Activated naive CD4-positive, alpha-beta T cell treated with anti-CD3 and anti-CD28 coated beads for 36 hours (primary cell): ENCODE results near the gene SIX3. TPM values are rescaled to one million over a fixed set of nuclear protein-coding genes. Genes with fewer than 3 reads are reported as not detected.

Source experiments
- CTCF ChIA-PET: fragments of 350-600 bp; sonication (Branson Sonifier 250); formaldehyde crosslinking; loops from one replicate; lab custom pipeline; 2021; ENCODE audit warnings: antibody characterized with exemption; lab: Charles Lee
- DNase-seq: peaks from one replicate; pipeline ENCODE4 v3.0.0-alpha.2; 2020
- H3K27ac Mint-ChIP-seq: one replicate; pipeline ENCODE4 v1.8.0; 2021; ENCODE audit warnings: mild to moderate bottlenecking, mixed read lengths
- H3K27me3 Mint-ChIP-seq: one replicate; pipeline ENCODE4 v1.8.0; 2021; ENCODE audit warnings: low read depth, mixed read lengths
- H3K36me3 Mint-ChIP-seq: one replicate; pipeline ENCODE4 v1.8.0; 2021; ENCODE audit warnings: low read depth, mixed read lengths
- H3K4me1 Mint-ChIP-seq: one replicate; pipeline ENCODE4 v1.8.0; 2021; ENCODE audit warnings: low read depth, mixed read lengths
- H3K4me3 Mint-ChIP-seq: one replicate; pipeline ENCODE4 v1.8.0; 2021; ENCODE audit warnings: mild to moderate bottlenecking, moderate library complexity, mixed read lengths
- H3K9me3 Mint-ChIP-seq: one replicate; pipeline ENCODE4 v1.8.0; 2021; ENCODE audit warnings: mixed read lengths
- intact Hi-C: fragments of 100-400 bp; cut with micrococcal nuclease; formaldehyde crosslinking; loops from one replicate; pipeline ENCODE4 v1.15.1; 2023
- total RNA-seq, 2 experiments: library from RNA; stranded (reverse); gene quantifications; one replicate each; pipeline ENCODE4 v1.2.3, GENCODE V29; 2021

SIX3 gene
- not detected for total RNA-seq

DNA sequence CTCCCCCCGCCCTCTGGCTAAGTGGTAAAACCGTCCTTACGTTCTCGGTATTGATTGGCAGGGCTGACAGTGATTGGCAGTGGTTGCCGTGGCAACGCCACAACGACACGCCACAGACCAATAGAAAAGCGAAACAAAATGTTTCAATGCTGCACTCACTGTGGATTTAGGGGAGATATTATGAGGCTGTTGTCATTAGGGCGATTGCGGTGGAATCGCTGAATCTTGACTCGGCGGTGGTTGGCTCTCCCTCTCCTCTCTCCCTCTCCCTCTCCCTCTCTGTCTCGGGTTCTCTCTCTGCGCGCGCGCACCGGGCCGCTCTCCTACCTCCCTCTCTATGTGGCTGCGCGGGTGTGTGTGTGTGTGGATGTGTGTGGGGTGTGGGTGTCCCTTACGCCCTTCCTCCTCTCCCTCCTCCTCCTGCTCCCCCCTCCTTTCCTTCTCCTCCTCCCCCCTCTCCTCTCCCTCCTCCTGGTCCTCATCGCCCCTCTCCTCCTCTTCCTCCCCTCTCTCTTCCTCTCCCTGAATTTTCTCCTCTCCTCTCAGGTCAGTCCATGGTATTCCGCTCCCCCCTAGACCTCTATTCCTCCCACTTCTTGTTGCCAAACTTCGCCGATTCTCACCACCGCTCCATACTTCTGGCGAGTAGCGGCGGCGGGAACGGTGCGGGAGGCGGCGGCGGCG, at the start of gene SIX3:
TSS of gene SIX3 (plus strand) at position 152 of the 684 bp plus-strand sequence. CDS start at position 555, 403 bp downstream.
- H3K4me1 Mint-ChIP-seq, result peaks cover 49% of the 10 kb centered on the region
- peaks cover 77% of the 10 kb centered on the region for H3K27me3 Mint-ChIP-seq
- CTCF ChIA-PET, result no interaction called here
- DNase-seq, result peak; percentile 66
- no peaks in the 10 kb centered on the region for H3K36me3 Mint-ChIP-seq
- peak within 1 kb of the TSS; percentile 74 for H3K4me3 Mint-ChIP-seq
- intact Hi-C loops, result loop anchor here (2.0 to 5.0 kb wide), 3 partner anchors 67 to 324 kb away; partner anchors contain the start of gene SIX2
- H3K9me3 Mint-ChIP-seq, result no peaks in the 10 kb centered on the region
- no peak within 1 kb of the TSS for H3K27ac Mint-ChIP-seq

DNA sequence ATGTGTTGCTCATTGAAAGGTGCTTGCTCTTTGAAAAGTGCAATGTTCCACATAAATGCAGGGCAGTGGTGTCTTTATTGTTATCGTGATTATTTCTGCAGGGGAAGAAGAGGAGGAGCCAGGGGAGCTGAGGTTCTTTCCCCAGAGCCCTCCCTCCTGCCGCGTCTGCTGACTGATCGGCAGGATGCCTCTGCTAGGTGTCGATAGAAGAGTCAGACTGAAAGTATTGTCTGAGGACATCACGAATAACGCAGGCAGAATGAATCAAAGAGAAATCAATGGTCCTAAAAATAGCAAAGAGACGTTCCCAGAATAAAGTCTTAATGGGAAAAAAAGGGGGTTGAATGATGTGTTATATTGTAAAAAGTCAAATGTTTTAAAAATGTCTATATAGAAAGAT, 47.4 kb upstream of the SIX3 start:
- H3K4me1 Mint-ChIP-seq, result no peaks in the 10 kb centered on the region
- DNase-seq, result peak; percentile 15
- H3K4me3 Mint-ChIP-seq, result no peak overlapping the region
- CTCF ChIA-PET, result no interaction called here
- intact Hi-C loops, result no loop called here
- H3K27ac Mint-ChIP-seq, result no peak overlapping the region
- H3K36me3 Mint-ChIP-seq, result no peaks in the 10 kb centered on the region
- H3K27me3 Mint-ChIP-seq, result peaks cover 28% of the 10 kb centered on the region
- peaks cover 10% of the 10 kb centered on the region for H3K9me3 Mint-ChIP-seq

DNA sequence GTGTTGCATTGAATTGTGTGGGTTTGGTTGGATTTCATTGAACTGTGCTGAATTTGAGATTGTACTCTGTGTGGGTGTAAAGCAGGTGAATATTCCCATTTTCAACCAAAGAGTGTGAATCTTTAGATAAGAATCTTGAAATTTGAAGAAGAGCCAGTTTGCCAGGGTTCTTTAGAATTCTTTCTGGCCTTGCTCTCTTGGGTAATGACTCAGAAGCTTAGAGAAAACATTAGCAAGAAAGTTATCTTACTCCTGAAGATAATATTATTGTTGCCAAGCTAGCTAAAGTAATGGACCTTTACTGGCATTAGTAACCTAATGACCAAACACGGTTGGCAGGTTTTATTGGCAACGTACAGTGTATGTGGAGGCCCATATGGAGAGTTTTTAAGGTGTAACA, 46.4 kb upstream of the SIX3 start:
- Mint-ChIP-seq H3K9me3 (peaks cover 10% of the 10 kb centered on the region), H3K27me3 (peaks cover 28% of the 10 kb centered on the region), H3K36me3 (no peaks in the 10 kb centered on the region), H3K4me1 (no peaks in the 10 kb centered on the region), H3K4me3 (no peak overlapping the region), H3K27ac (no peak overlapping the region)
- no peak for DNase-seq
- CTCF ChIA-PET, result interaction anchor here (0.6 kb wide), 1 partner anchor 286 kb away, joined by 3 read pairs; no protein-coding TSS in a partner anchor
- intact Hi-C loops, result no loop called here

DNA sequence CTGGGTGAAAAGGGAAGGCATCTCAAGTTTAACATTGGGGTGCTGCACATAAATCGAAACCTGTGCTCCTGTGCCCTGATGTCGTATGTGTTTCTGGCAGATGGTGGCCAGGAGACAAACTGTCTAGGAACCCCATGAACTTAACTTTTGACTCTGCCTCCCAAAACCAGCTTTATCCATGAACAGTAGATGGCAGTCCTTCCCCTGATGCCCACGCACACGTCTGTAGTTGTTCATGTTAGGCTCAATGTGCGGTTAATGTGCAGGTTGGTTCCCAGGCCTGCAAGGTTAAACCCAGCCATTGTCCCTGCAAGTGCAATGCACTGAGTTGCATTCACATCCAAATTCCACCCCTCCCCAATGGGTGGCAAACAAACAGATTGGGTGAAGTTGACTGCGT, 44.1 kb upstream of the SIX3 start:
- intact Hi-C loops, result no loop called here
- peaks cover 22% of the 10 kb centered on the region for H3K27me3 Mint-ChIP-seq
- H3K9me3 Mint-ChIP-seq, result peaks cover 4% of the 10 kb centered on the region
- no peak for DNase-seq
- H3K36me3 Mint-ChIP-seq, result no peaks in the 10 kb centered on the region
- H3K4me3 Mint-ChIP-seq, result no peak overlapping the region
- H3K4me1 Mint-ChIP-seq, result no peaks in the 10 kb centered on the region
- CTCF ChIA-PET, result no interaction called here
- H3K27ac Mint-ChIP-seq, result no peak overlapping the region

DNA sequence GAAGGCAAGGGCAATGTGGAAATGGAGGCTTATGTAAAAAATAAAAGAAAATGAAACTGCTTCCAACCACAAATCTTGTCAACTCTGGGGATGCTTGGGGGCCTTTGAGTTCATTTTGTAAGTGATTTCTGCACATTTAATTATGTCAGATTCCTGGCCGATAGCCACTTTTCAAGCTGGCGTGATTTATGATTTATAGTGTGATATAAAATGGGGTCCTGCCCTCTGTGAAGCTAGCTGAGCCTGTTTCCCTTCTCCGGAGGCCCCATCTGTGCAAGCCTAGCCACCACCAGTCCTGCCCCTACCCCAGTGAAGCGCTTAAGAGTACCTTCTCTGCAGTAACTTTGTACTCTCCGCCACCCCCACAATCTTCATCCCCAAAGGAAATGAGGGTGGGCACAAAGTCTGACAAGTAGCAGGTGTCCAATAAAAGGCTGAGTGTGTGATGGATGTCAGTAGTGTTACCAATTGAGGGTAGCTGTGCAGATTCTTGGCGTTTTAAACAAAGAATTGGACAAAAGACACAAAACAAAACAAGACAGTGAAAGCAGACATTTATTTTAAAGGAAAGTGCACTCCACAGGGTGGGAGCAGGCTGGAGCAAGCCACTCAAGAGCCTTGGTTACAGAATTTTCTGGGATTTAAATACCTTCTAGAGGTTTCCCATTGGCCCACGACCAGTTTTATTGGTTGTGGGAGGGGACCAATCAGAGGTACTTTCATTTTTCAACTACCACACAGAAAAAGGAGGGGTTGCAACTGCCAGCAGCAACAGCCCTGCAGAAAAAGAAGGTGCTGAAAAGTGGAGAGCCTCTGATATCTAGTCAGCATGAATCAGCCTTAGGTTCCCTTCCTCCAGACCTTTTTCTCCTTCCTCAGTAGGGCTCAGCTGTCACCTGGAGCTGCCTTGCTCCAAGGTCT, 39.0 kb upstream of the SIX3 start:
- Mint-ChIP-seq H3K27ac (no peak overlapping the region), H3K27me3 (peaks cover 22% of the 10 kb centered on the region), H3K4me1 (no peaks in the 10 kb centered on the region), H3K4me3 (no peak overlapping the region), H3K9me3 (no peaks in the 10 kb centered on the region), H3K36me3 (no peaks in the 10 kb centered on the region)
- no peak for DNase-seq
- CTCF ChIA-PET, result no interaction called here
- intact Hi-C loops, result no loop called here

DNA sequence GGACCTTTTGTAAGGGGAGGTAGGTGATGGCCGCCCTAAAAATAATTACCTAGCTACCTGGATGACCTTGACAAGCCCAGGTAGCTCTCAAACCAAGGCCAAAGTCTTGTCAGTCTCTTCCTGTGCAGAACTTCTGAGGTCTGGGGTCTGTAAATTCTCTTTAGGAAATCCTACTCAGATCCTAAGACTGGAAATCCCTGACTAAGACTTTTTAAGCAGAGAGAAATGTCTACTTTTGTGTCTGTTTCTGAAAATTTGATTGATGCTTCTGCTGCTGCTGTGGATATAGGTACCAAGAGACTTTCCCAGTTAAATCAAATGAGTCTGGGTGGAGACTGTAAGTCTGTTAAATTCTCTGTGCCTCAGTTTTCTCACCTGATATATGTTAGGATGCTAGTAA, 36.9 kb upstream of the SIX3 start:
- CTCF ChIA-PET, result no interaction called here
- peaks cover 18% of the 10 kb centered on the region for H3K27me3 Mint-ChIP-seq
- no peaks in the 10 kb centered on the region for H3K9me3 Mint-ChIP-seq
- no peak overlapping the region for H3K27ac Mint-ChIP-seq
- no peaks in the 10 kb centered on the region for H3K36me3 Mint-ChIP-seq
- no peak overlapping the region for H3K4me3 Mint-ChIP-seq
- intact Hi-C loops, result no loop called here
- DNase-seq, result no peak
- no peaks in the 10 kb centered on the region for H3K4me1 Mint-ChIP-seq

GRCh38 chr2:44906972-44907371, 34.5 kb upstream of the SIX3 start:
- CTCF ChIA-PET, result no interaction called here
- H3K36me3 Mint-ChIP-seq, result no peaks in the 10 kb centered on the region
- intact Hi-C loops, result no loop called here
- no peak for DNase-seq
- no peak overlapping the region for H3K4me3 Mint-ChIP-seq
- peaks cover 18% of the 10 kb centered on the region for H3K27me3 Mint-ChIP-seq
- H3K27ac Mint-ChIP-seq, result no peak overlapping the region
- H3K9me3 Mint-ChIP-seq, result peaks cover 6% of the 10 kb centered on the region
- H3K4me1 Mint-ChIP-seq, result no peaks in the 10 kb centered on the region

GRCh38 chr2:44909831-44910230, 31.7 kb upstream of the SIX3 start:
- intact Hi-C loops, result no loop called here
- DNase-seq, result no peak
- CTCF ChIA-PET, result interaction anchor here (1.4 kb wide), 1 partner anchor 430 kb away, joined by 5 read pairs; no protein-coding TSS in a partner anchor
- Mint-ChIP-seq H3K27ac (no peak overlapping the region), H3K4me1 (no peaks in the 10 kb centered on the region), H3K9me3 (peaks cover 6% of the 10 kb centered on the region), H3K4me3 (no peak overlapping the region), H3K27me3 (peaks cover 17% of the 10 kb centered on the region), H3K36me3 (no peaks in the 10 kb centered on the region)

DNA sequence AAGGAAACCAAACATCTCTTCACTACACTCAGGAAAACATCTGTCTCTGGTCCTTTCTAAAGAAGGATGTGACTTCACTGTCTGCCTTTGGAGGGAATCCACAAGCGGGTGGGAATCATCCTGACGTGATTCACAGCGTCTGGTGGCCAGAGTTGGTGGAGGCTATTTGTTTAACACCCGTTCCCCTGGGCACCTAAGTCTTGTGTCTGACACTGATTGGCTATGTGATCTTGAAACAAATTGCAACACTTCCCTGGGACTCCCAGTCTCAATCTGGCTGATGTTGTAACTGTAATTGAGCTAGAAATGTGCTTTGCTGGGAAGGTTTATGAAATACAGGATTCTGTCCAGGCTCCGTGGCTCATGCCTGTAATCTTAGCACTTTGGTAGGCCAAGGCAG, 28.8 kb upstream of the SIX3 start:
- CTCF ChIA-PET, result no interaction called here
- Mint-ChIP-seq H3K9me3 (peaks cover 6% of the 10 kb centered on the region), H3K4me3 (no peak overlapping the region), H3K27me3 (no peaks in the 10 kb centered on the region), H3K27ac (no peak overlapping the region), H3K36me3 (no peaks in the 10 kb centered on the region), H3K4me1 (no peaks in the 10 kb centered on the region)
- intact Hi-C loops, result no loop called here
- DNase-seq, result no peak

DNA sequence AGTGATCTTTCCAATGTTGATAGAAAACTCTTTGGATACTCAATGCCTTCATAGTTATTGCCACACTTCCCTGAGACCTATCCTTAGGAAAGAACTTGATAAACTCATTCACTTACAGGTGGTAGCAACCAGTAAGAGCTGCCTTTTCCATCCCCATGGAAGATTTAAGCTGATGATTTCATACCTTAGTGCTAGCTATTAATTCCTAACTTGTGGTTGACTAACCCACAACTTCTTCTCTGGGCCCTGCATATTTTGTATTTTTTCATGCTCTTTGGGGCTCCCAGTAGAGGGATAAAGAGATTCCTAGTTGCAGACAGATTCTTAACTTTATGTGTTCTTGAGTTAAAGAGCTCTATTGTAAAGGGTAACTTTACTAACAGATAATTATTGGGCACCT, 25.2 kb upstream of the SIX3 start:
- no peak overlapping the region for H3K4me3 Mint-ChIP-seq
- H3K27me3 Mint-ChIP-seq, result peaks cover 20% of the 10 kb centered on the region
- H3K9me3 Mint-ChIP-seq, result no peaks in the 10 kb centered on the region
- H3K27ac Mint-ChIP-seq, result no peak overlapping the region
- DNase-seq, result no peak
- no peaks in the 10 kb centered on the region for H3K4me1 Mint-ChIP-seq
- H3K36me3 Mint-ChIP-seq, result no peaks in the 10 kb centered on the region
- CTCF ChIA-PET, result interaction anchor here (0.9 to 1.5 kb wide), 2 partner anchors 11 to 524 kb away, joined by 5 read pairs; no protein-coding TSS in a partner anchor
- intact Hi-C loops, result no loop called here

- no peaks in the 10 kb centered on the region for H3K4me1 Mint-ChIP-seq
- H3K4me3 Mint-ChIP-seq, result no peak overlapping the region
- H3K27ac Mint-ChIP-seq, result no peak overlapping the region
- H3K27me3 Mint-ChIP-seq, result peaks cover 30% of the 10 kb centered on the region
- no peaks in the 10 kb centered on the region for H3K36me3 Mint-ChIP-seq
- CTCF ChIA-PET, result interaction anchor here (0.6 to 1.3 kb wide), 2 partner anchors 10 to 439 kb away, joined by 3 read pairs; no protein-coding TSS in a partner anchor
- DNase-seq, result no peak
- no peaks in the 10 kb centered on the region for H3K9me3 Mint-ChIP-seq
- intact Hi-C loops, result no loop called here
These were observed 23.3 kb upstream of the SIX3 start for GRCh38 chr2:44918095-44918775.

GRCh38 chr2:44920751-44921150, 20.8 kb upstream of the SIX3 start:
- no peaks in the 10 kb centered on the region for H3K4me1 Mint-ChIP-seq
- H3K36me3 Mint-ChIP-seq, result no peaks in the 10 kb centered on the region
- no peak for DNase-seq
- H3K27me3 Mint-ChIP-seq, result peaks cover 52% of the 10 kb centered on the region
- H3K9me3 Mint-ChIP-seq, result no peaks in the 10 kb centered on the region
- CTCF ChIA-PET, result interaction anchor here (0.7 kb wide), 1 partner anchor 64 kb away, joined by 6 read pairs; no protein-coding TSS in a partner anchor
- intact Hi-C loops, result no loop called here
- no peak overlapping the region for H3K4me3 Mint-ChIP-seq
- H3K27ac Mint-ChIP-seq, result no peak overlapping the region
